Kidney epithelial cell (primary cell): ENCODE results near the gene NUBP2. TPM values are rescaled to one million over a fixed set of nuclear protein-coding genes. Genes with fewer than 3 reads are reported as not detected.

Source experiments
- DNase-seq: peaks from one replicate; pipeline ENCODE4 v3.0.0-alpha.2; 2010; ENCODE audit warnings: low read depth
- H3K27me3 ChIP-seq: 2 replicates; pipeline ENCODE4 v1.6.0; 2011; ENCODE audit warnings: low read length; ENCODE audit not compliant: control insufficient read depth, insufficient read depth
- H3K36me3 ChIP-seq: 2 replicates; pipeline ENCODE4 v1.5.1; 2011; ENCODE audit warnings: low read length; ENCODE audit not compliant: control insufficient read depth, insufficient read depth
- H3K4me3 ChIP-seq: 2 replicates; pipeline ENCODE4 v1.5.1; 2011; ENCODE audit warnings: low read depth, mild to moderate bottlenecking, control low read depth, low read length
- total RNA-seq: library from RNA; depleted of rRNA; stranded (reverse); fragments of >200 nt; gene quantifications from 2 replicates; pipeline ENCODE4 v1.2.3, GENCODE V29; 2015
- TF ChIP-seq, protein P1 (sequence below): IDR thresholded peaks from 2 replicates; pipeline ENCODE4 v1.5.1; 2011; ENCODE audit warnings: mild to moderate bottlenecking, moderate library complexity, low read length, control low read depth, inconsistent platforms; ENCODE audit not compliant: insufficient read depth, poor library complexity, severe bottlenecking

Gene NUBP2
- total RNA-seq, 1 donor from 2014 or later, result 187 TPM

DNA sequence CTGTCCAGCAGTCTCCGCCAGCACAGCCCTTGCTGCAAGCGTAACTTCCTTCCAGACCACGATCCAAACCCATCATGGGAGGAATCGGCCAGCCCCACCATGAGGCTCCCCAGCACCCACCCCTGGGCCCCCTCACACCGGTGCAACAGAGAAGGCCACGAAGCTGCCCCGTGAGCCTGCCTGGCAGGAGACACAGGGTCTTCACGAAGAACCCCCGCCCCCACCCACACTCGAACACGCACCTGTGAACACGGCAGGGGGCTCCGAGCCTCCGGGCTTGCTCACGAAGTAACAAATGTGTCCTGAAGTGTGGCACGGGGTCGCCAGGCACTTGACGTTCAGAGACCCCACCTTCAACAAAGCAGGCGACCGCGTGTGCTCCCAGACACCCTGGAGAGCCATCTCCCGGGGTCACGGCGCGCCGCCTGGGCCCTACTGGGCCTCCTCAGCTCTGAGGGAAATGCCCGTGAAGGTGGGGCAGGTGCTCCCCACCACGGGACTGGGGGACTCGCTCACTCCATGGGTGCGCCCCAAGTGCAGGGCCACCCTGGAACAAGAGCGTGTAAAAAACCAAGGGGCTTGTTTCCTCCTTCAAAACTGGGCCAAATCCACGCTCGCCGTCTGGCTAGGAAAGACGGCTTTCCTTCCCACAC is 36.2 kb downstream of the NUBP2 start:
- DNase-seq, result no peak
- Histone ChIP-seq H3K27me3 (no peaks in the 10 kb centered on the region), H3K36me3 (peaks cover 1% of the 10 kb centered on the region), H3K4me3 (no peak overlapping the region)
- TF ChIP-seq, protein P1, sequence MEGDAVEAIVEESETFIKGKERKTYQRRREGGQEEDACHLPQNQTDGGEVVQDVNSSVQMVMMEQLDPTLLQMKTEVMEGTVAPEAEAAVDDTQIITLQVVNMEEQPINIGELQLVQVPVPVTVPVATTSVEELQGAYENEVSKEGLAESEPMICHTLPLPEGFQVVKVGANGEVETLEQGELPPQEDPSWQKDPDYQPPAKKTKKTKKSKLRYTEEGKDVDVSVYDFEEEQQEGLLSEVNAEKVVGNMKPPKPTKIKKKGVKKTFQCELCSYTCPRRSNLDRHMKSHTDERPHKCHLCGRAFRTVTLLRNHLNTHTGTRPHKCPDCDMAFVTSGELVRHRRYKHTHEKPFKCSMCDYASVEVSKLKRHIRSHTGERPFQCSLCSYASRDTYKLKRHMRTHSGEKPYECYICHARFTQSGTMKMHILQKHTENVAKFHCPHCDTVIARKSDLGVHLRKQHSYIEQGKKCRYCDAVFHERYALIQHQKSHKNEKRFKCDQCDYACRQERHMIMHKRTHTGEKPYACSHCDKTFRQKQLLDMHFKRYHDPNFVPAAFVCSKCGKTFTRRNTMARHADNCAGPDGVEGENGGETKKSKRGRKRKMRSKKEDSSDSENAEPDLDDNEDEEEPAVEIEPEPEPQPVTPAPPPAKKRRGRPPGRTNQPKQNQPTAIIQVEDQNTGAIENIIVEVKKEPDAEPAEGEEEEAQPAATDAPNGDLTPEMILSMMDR, result no peak

DNA sequence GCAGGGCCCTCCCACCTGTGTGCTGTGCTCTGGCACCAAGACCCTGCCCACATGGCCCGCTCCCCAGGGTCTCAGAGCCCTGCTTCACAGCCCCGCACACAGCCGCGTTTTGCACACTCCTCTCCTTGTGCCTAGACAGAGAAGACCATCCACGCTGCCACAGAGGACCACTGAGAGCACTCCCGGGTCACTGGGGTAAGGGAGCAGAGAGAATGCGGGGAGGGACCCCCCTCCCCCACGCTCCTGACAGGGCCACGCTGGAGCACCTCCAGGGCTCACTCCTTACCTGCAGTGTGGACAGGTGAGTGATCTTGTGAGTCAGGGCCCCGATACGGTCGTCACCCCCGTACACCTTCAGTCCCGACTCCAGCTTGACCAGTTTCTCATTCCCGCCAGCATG is 36.9 kb downstream of the NUBP2 start:
- Histone ChIP-seq H3K27me3 (no peaks in the 10 kb centered on the region), H3K4me3 (no peak overlapping the region), H3K36me3 (peaks cover 1% of the 10 kb centered on the region)
- TF ChIP-seq, protein P1, result no peak
- no peak for DNase-seq

DNA sequence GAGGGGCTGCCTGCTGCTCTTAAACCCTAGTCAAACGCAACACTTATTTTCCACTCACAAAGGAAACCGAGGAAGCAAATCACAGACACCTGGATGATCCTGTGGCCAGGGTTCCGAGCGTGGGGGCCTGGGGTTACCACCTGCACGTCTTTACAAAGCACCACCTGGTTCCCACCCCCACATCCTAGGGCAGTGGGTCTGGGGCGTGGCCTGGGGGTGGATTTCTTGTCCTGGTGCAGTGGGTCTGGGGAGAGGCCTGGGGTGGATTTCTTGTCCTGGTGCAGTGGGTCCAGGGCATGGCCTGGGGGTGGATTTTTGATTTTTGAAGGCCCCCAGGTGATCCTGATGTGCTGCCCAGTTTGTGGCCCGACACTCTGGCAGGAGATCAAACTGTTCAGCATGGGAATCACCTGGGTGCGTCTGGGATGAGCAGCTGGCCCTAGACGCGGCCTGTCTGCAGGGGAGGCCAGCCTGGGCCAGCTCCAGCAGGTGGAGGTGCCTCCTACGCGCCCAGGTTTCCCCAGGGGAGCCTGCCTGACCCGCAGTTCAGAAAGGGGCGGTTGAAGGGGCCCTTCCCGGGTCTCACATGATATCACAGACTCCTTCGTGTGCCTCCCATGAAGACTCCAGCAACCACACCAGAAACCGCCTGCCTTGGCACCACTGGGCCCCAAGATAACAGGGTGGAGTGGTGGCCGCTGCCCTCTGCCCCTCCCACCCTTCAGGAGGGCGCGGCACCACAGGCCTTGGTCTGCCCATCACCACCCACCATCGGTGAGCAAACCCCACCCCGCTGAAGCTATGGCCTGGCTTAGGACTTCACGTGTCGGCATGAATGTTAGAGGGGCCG is 37.6 kb downstream of the NUBP2 start:
- TF ChIP-seq, protein P1, result no peak
- Histone ChIP-seq H3K27me3 (no peaks in the 10 kb centered on the region), H3K4me3 (no peak overlapping the region), H3K36me3 (peaks cover 1% of the 10 kb centered on the region)
- no peak for DNase-seq

DNA sequence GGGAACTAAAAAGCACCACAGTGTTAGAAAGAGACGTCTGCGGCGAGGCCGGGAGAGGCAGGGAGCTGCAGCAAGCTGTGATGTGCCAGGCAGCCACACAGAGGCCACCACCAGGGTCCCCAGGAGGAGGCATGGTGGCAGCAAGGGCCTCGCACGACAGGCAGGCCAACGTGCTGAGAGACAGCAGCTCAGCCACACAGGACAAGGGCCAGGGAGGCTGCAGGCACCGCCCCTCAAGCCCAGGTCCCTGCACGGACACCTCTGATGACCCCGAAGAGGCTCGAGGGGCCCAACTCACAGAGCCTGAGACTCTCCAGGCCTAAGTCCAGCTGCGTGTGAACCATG is 38.2 kb downstream of the NUBP2 start:
- Histone ChIP-seq H3K4me3 (no peak overlapping the region), H3K27me3 (no peaks in the 10 kb centered on the region), H3K36me3 (peaks cover 1% of the 10 kb centered on the region)
- no peak for DNase-seq
- TF ChIP-seq, protein P1, result no peak

DNA sequence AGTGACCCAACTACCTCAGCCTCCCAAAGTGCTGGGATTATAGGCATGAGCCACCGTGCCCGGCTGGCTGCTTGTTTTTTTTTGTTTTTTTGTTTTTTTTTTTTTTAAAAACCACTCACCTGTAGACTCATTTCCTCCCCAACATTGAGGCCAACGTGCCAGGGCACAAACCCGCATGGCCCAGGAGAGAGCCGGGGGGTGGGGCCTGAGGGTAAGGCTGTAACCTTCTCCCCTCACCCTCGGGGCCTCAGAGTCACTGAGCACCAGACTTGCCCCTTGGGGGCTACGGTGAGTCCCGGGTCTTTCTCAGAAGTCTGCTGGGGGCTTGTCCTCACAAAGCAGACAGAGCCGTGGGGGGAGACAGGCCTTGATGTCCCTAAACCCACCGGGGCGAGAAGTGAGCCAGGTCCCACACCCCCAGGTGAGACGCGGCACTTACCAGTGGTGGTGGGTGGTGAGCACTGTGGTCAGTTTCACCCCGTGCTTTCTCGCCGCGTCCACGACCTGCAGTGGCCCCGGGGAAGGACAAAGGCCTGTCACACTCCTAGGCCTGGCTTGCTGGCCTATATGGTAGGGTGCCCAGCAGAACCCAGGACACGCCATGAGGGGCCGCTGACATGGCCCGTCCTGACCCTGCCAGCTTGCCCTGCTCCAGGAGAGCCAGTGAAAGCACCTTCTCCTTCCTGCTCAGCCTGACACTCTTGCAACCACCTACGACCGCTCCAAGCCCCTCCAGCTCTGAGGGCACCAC is 39.3 kb downstream of the NUBP2 start:
- Histone ChIP-seq H3K4me3 (no peak overlapping the region), H3K27me3 (no peaks in the 10 kb centered on the region), H3K36me3 (no peaks in the 10 kb centered on the region)
- no peak for DNase-seq
- TF ChIP-seq, protein P1, result no peak
